HepG2 (cell line): ENCODE measurements around the gene EFS. TPM values are rescaled to one million over a fixed set of nuclear protein-coding genes. Genes with fewer than 3 reads are reported as not detected.

ENCODE experiments used
- KLF9 ChIP-seq: IDR thresholded peaks from 2 replicates; pipeline ENCODE4 v1.6.1; 2016; ENCODE audit warnings: low read depth
- SMAD9 ChIP-seq: sonication (generic); formaldehyde crosslinking; IDR thresholded peaks from 2 replicates; pipeline ENCODE4 v1.5.1; 2020; ENCODE audit warnings: mild to moderate bottlenecking, missing genetic modification reagents
- ZEB1 ChIP-seq: IDR thresholded peaks from 2 replicates; pipeline ENCODE4 v1.6.1; 2012; ENCODE audit warnings: mild to moderate bottlenecking, low read depth, inconsistent platforms; ENCODE audit not compliant: insufficient replicate concordance
- ZFP36 ChIP-seq: fragments of 150-350 bp; IDR thresholded peaks from 2 replicates; pipeline ENCODE4 v1.6.1; 2018; ENCODE audit warnings: borderline replicate concordance, low read length, low read depth; ENCODE audit not compliant: partially characterized antibody
- ZNF225 ChIP-seq: sonication (generic); formaldehyde crosslinking; IDR thresholded peaks from 2 replicates; pipeline ENCODE4 v1.4.0; 2020; ENCODE audit warnings: mild to moderate bottlenecking, missing genetic modification reagents
- ZNF318 ChIP-seq: sonication (generic); formaldehyde crosslinking; IDR thresholded peaks from 2 replicates; pipeline ENCODE4 v1.4.0; 2020; ENCODE audit warnings: mild to moderate bottlenecking, missing genetic modification reagents
- polyA plus RNA-seq, 8 experiments: library from polyadenylated mRNA; depleted of rRNA in 3 of 8; stranded (reverse) in 7 of 8; unstranded in 1 of 8; fragments of >200 nt; fragmentation: Illumina TruSeq in 4 of 8; extraction: Trizol in 4 of 8; gene quantifications; 2 replicates each; pipeline versions ENCODE4 v1.2.1 to v1.2.3, GENCODE V29; 2011 to 2016; ENCODE audit warnings: low read depth in 4 of 8, missing spikeins in 1 of 8, mixed read lengths in 1 of 8; ENCODE audit not compliant: insufficient read depth in 1 of 8
- total RNA-seq, 5 experiments: library from RNA; depleted of rRNA; stranded (reverse); fragments of >200 nt; fragmentation: Illumina TruSeq; extraction: Trizol; gene quantifications; 2 replicates each; pipeline ENCODE4 v1.2.3, GENCODE V29; 2016; ENCODE audit warnings: low read depth in 1 of 5
- TF ChIP-seq, protein P1 (sequence below): sonication (generic); formaldehyde crosslinking; IDR thresholded peaks from 2 replicates; pipeline ENCODE4 v1.4.0; 2020; ENCODE audit warnings: mild to moderate bottlenecking, missing genetic modification reagents
- TF ChIP-seq, protein P2 (sequence below): sonication (generic); formaldehyde crosslinking; IDR thresholded peaks from 2 replicates; pipeline ENCODE4 v1.8.0; 2022; ENCODE audit warnings: mild to moderate bottlenecking, missing genetic modification reagents, borderline replicate concordance

The EFS gene
- total and polyA plus RNA-seq, 2 of the 13 experiments (the other 11 are each of a cell fraction or from before 2014, with no cell fraction given), result not detected

- TF ChIP-seq ZNF318 (CRISPR knock-in tag) (0 out of 2 replicates have a peak, but pooled peaks have one; percentile 15), ZNF225 (CRISPR knock-in tag) (0 out of 2 replicates have a peak, but pooled peaks have one; percentile 7), KLF9 (CRISPR knock-in tag) (no peak), SMAD9 (CRISPR knock-in tag) (no peak), ZFP36 (no peak), ZEB1 (no peak)
- TF ChIP-seq, protein P1, sequence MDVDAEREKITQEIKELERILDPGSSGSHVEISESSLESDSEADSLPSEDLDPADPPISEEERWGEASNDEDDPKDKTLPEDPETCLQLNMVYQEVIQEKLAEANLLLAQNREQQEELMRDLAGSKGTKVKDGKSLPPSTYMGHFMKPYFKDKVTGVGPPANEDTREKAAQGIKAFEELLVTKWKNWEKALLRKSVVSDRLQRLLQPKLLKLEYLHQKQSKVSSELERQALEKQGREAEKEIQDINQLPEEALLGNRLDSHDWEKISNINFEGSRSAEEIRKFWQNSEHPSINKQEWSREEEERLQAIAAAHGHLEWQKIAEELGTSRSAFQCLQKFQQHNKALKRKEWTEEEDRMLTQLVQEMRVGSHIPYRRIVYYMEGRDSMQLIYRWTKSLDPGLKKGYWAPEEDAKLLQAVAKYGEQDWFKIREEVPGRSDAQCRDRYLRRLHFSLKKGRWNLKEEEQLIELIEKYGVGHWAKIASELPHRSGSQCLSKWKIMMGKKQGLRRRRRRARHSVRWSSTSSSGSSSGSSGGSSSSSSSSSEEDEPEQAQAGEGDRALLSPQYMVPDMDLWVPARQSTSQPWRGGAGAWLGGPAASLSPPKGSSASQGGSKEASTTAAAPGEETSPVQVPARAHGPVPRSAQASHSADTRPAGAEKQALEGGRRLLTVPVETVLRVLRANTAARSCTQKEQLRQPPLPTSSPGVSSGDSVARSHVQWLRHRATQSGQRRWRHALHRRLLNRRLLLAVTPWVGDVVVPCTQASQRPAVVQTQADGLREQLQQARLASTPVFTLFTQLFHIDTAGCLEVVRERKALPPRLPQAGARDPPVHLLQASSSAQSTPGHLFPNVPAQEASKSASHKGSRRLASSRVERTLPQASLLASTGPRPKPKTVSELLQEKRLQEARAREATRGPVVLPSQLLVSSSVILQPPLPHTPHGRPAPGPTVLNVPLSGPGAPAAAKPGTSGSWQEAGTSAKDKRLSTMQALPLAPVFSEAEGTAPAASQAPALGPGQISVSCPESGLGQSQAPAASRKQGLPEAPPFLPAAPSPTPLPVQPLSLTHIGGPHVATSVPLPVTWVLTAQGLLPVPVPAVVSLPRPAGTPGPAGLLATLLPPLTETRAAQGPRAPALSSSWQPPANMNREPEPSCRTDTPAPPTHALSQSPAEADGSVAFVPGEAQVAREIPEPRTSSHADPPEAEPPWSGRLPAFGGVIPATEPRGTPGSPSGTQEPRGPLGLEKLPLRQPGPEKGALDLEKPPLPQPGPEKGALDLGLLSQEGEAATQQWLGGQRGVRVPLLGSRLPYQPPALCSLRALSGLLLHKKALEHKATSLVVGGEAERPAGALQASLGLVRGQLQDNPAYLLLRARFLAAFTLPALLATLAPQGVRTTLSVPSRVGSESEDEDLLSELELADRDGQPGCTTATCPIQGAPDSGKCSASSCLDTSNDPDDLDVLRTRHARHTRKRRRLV (CRISPR knock-in tag), result no peak
- TF ChIP-seq, protein P2, sequence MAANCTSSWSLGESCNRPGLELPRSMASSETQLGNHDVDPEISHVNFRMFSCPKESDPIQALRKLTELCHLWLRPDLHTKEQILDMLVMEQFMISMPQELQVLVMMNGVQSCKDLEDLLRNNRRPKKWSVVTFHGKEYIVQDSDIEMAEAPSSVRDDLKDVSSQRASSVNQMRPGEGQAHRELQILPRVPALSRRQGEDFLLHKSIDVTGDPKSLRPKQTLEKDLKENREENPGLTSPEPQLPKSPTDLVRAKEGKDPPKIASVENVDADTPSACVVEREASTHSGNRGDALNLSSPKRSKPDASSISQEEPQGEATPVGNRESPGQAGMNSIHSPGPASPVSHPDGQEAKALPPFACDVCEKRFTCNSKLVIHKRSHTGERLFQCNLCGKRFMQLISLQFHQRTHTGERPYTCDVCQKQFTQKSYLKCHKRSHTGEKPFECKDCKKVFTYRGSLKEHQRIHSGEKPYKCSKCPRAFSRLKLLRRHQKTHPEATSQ (CRISPR knock-in tag), result no peak
Observed at GRCh38 chr14:23380197-23380914, 15.4 kb upstream of the EFS start (continued).
